Measurements from ENCODE around the gene BEST4. TPM values are rescaled to one million over a fixed set of nuclear protein-coding genes. Genes with fewer than 3 reads are reported as not detected.

BEST4 gene
- total and polyA plus RNA-seq, 2 of the 8 experiments (the other 6 are each of a cell fraction or from before 2014, with no cell fraction given), result 0.76 to 1.4 TPM

DNA sequence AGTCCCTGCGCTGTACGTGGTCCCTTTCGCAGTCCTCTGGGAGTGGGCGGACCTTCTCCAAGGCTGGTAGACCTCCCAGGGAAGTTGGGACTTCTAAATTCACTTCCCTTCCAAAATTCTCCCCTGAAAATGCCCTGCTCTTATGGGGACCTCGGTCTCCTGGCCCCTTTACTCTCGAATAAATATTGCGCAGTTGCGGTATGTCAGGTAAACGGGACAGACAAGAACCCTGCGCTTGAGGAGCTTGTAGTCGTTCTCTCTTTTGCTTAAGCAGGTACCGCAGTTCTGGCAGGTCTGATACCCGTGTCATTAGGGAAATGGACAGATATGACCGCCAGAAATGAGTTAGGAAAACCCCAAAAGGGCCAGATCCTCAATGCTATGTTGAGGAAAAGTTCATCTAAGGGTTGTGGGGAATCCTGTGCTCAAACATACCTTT is 47.8 kb downstream of the BEST4 start:
- Histone ChIP-seq H3K23me2 (ENCODE audit: low read depth, low read length) (peaks cover 3% of the 10 kb centered on the region; the same call in 1 of the 2 replicates), H2AK5ac (ENCODE audit: low read depth, low read length) (no peak overlapping the region), H3K4me3 (ENCODE audit: extremely low read depth in 1 of 4, insufficient read depth in 2 of 4, low read depth in 3 of 4, low read length in 4 of 4) (peak overlapping the region; percentile 54 to 98 (median 94)), H2BK15ac (ENCODE audit: low read length) (0 out of 2 replicates have a peak overlapping the region, but pooled peaks have one; percentile 22), H4K8ac (ENCODE audit: extremely low read depth, insufficient read depth, low read length) (peak overlapping the region; percentile 63; the same call in 1 of the 2 replicates), H3K18ac (ENCODE audit: extremely low read depth, low read length) (peak overlapping the region; percentile 49), H3K23ac (ENCODE audit: insufficient read length) (no peak overlapping the region), H4K91ac (replicated peaks; ENCODE audit: insufficient read length, low read length) (peak overlapping the region; percentile 61), H3K14ac (ENCODE audit: insufficient read length) (no peak overlapping the region), H3K4me2 (ENCODE audit: insufficient read depth in 1 of 2, low read depth in 2 of 2, low read length in 2 of 2) (peak overlapping the region; percentile 67 to 82), H3K79me1 (ENCODE audit: low read depth, low read length) (peaks cover 7% of the 10 kb centered on the region), H2BK5ac (ENCODE audit: low read depth, low read length) (peak overlapping the region; percentile 96), H3K4ac (replicated peaks; ENCODE audit: insufficient read length, low read depth, low read length) (no peak overlapping the region), H3K4me1 (replicated peaks in 1 of 4; ENCODE audit: control insufficient read depth in 3 of 4, insufficient read depth in 4 of 4, low read length in 3 of 4) (peaks cover 0 to 3% (median under 1%) of the 10 kb centered on the region in 4 experiments; a peak in 2 of 7 replicates), H3K9me3 (ENCODE audit: insufficient read depth in 2 of 2, low read depth in 1 of 2, low read length in 1 of 2) (peaks cover 0 to 7% of the 10 kb centered on the region in 2 experiments; a peak in 1 of 4 replicates), H2BK12ac (ENCODE audit: low read depth, low read length) (peak overlapping the region; percentile 0; the same call in 1 of the 2 replicates), H4K5ac (ENCODE audit: insufficient read length, low read depth, low read length) (peak overlapping the region; percentile 26), H4K20me1 (replicated peaks in 1 of 2; ENCODE audit: control insufficient read depth in 1 of 2, insufficient read depth in 2 of 2, low read length in 2 of 2) (no peaks in the 10 kb centered on the region), H2BK120ac (replicated peaks; ENCODE audit: low read depth, low read length) (no peak overlapping the region), H3K36me3 (ENCODE audit: control insufficient read depth in 2 of 4, insufficient read depth in 4 of 4, low read length in 3 of 4) (peaks cover 11 to 22% (median 13%) of the 10 kb centered on the region in 4 experiments), H3K56ac (replicated peaks; ENCODE audit: insufficient read length, low read depth, low read length) (peak overlapping the region; percentile 50), H3K9ac (replicated peaks in 1 of 4; ENCODE audit: extremely low read depth in 1 of 4, low read depth in 3 of 4, low read length in 3 of 4) (peak overlapping the region; percentile 77 to 93 (median 87)), H2BK20ac (ENCODE audit: low read length) (no peak overlapping the region), H3K27me3 (replicated peaks in 1 of 4; ENCODE audit: control insufficient read depth in 3 of 4, extremely low read depth in 1 of 4, insufficient read depth in 3 of 4, low read length in 3 of 4) (no peaks in the 10 kb centered on the region), H3K27ac (ENCODE audit: low read depth, low read length) (peak overlapping the region; percentile 83), H2AFZ (ENCODE audit: low read length) (peak overlapping the region; percentile 62), H3K79me2 (ENCODE audit: control insufficient read depth in 1 of 2, insufficient read depth in 2 of 2, low read length in 2 of 2) (peaks cover 2 to 31% of the 10 kb centered on the region in 2 experiments; a peak in 3 of 4 replicates)
- POLR2A ChIA-PET (ENCODE audit: partially characterized antibody), result interaction anchor here (0.7 to 10.5 kb wide), 12 partner anchors 10 to 90 kb away, joined by 3 to 120 read pairs (median 4); partner anchors contain the start of genes RNU5D-1 and RPS8
- WGBS, 2 experiments (ENCODE audit: extremely low coverage in 1 of 2, insufficient coverage in 1 of 2, insufficient read length in 1 of 2, insufficient replicate concordance in 2 of 2, low coverage in 1 of 2, low lambda C conversion rate in 2 of 2, missing lambda C conversion rate in 1 of 2), result 5% methylated on average over 14 of the region's 14 CpGs; no CpG with 5 or more reads in 1 of the 2 experiments
- CTCF ChIA-PET (ENCODE audit: partially characterized antibody), result interaction anchor here (1.3 to 2.1 kb wide), 2 partner anchors 9 to 11 kb away, joined by 4 to 6 read pairs; partner anchors contain the start of gene RNU5D-1
- FAIRE-seq, result no peak
- no peak for DNase-seq (ENCODE audit: low read depth in 1 of 2, low spot score in 2 of 2)
- TF ChIP-seq SRF (IDR thresholded peaks at IDR 0.05; ENCODE audit: low read depth, low read length), result no peak
- no peak for TF ChIP-seq RAD21 (IDR thresholded peaks at IDR 0.05 in 1 of 2, conservative IDR thresholded peaks at IDR 0.05 in 1 of 2; ENCODE audit: low read depth in 2 of 2, low read length in 2 of 2)
- TF ChIP-seq TAF1 (IDR thresholded peaks at IDR 0.05; ENCODE audit: low read depth, low read length), result no peak
- no peak for TF ChIP-seq KDM1A (IDR thresholded peaks at IDR 0.05; ENCODE audit: borderline replicate concordance, low read length)
- TF ChIP-seq FOSL1 (IDR thresholded peaks at IDR 0.05; ENCODE audit: insufficient read depth, low read depth, low read length), result no peak
- TF ChIP-seq RXRA (IDR thresholded peaks at IDR 0.05; ENCODE audit: insufficient read depth, low read depth, low read length), result no peak
- no peak for TF ChIP-seq CBX8 (IDR thresholded peaks at IDR 0.05; ENCODE audit: borderline replicate concordance, low read depth, low read length)
- TF ChIP-seq SP1 (IDR thresholded peaks at IDR 0.05; ENCODE audit: low read depth, low read length), result no peak
- no peak for TF ChIP-seq POU5F1 (IDR thresholded peaks at IDR 0.05; ENCODE audit: low read depth, low read length)
- no peak for TF ChIP-seq YY1 (IDR thresholded peaks at IDR 0.05; ENCODE audit: low read depth, low read length)
- TF ChIP-seq JUND (IDR thresholded peaks at IDR 0.05; ENCODE audit: low read length), result no peak
- no peak for TF ChIP-seq CEBPB (IDR thresholded peaks at IDR 0.05; ENCODE audit: low read depth, low read length)
- no peak for TF ChIP-seq TBP (IDR thresholded peaks at IDR 0.05; ENCODE audit: low read depth, low read length)
- TF ChIP-seq TEAD4 (IDR thresholded peaks at IDR 0.05; ENCODE audit: low read depth, low read length), result no peak
